Small intestine (tissue), 7 donors: ENCODE measurements around the gene ENGASE. TPM values are rescaled to one million over a fixed set of nuclear protein-coding genes. Genes with fewer than 3 reads are reported as not detected.

Experiments
- DNase-seq, 2 donors: peaks; one replicate each; pipeline versions ENCODE4 v3.0.0 to v3.0.0-alpha.2; 2013
- FAIRE-seq: peaks from 2 replicates; lab custom pipeline; 2012; peaks lifted over from hg19 to GRCh38; lab: Jason Lieb, UNC
- H3K27ac ChIP-seq, 3 donors: one replicate each; pipeline ENCODE4 v1.5.1; 2013; ENCODE audit warnings: low read length in 2 of 3, mild to moderate bottlenecking in 2 of 3, control low read depth in 1 of 3, inconsistent platforms in 1 of 3, low read depth in 1 of 3, moderate library complexity in 1 of 3
- H3K27me3 ChIP-seq, 3 donors: one replicate each; pipeline ENCODE4 v1.6.1; 2013; ENCODE audit warnings: low read length in 3 of 3, inconsistent platforms in 1 of 3; ENCODE audit not compliant: control insufficient read depth in 3 of 3, insufficient read depth in 3 of 3
- H3K36me3 ChIP-seq, 3 donors: one replicate each; pipeline ENCODE4 v1.6.1; 2013; ENCODE audit warnings: low read length in 3 of 3, inconsistent platforms in 1 of 3, low read depth in 1 of 3, mild to moderate bottlenecking in 1 of 3, moderate library complexity in 1 of 3; ENCODE audit not compliant: control insufficient read depth in 3 of 3, insufficient read depth in 2 of 3
- H3K4me1 ChIP-seq, 3 donors: one replicate each; pipeline ENCODE4 v1.6.1; 2013; ENCODE audit warnings: low read length in 2 of 3, inconsistent platforms in 1 of 3, low read depth in 1 of 3, mild to moderate bottlenecking in 1 of 3, moderate library complexity in 1 of 3; ENCODE audit not compliant: control insufficient read depth in 3 of 3, insufficient read depth in 2 of 3
- H3K4me3 ChIP-seq, 3 donors: one replicate each; pipeline ENCODE4 v1.5.1; 2013; ENCODE audit warnings: low read length in 3 of 3, control low read depth in 1 of 3, inconsistent platforms in 1 of 3, low read depth in 1 of 3, mild to moderate bottlenecking in 1 of 3, moderate library complexity in 1 of 3
- H3K9me3 ChIP-seq, 2 donors: one replicate each; pipeline ENCODE4 v1.6.1; 2013; ENCODE audit warnings: low read depth in 1 of 2, low read length in 1 of 2; ENCODE audit not compliant: control insufficient read depth in 2 of 2, insufficient read depth in 1 of 2
- WGBS, 3 donors: extraction: QIAGEN DNeasy Blood & Tissue Kit; methylation state at CpG; one replicate each; pipeline ENCODE4 v1.1.7; 2013; 5-methylcytosine and 5-hydroxymethylcytosine counted together
- polyA plus RNA-seq, 4 donors: library from polyadenylated mRNA; stranded (reverse) in 3 of 4; unstranded in 1 of 4; fragments of 200-250 nt in 3 of 4; fragments of 120-200 nt in 1 of 4; gene quantifications; one replicate each; pipeline versions ENCODE4 v1.2.1 to v1.2.3, GENCODE V29; 2013
- donor health status: healthy with polysubstance abuse.
- donor health status: control.
- donor health status: control.
- donor health status: Bipolar disorder and iron deficiency.
- donor health status: healthy.

Gene ENGASE
- polyA plus RNA-seq, 4 donors, result 17.6 to 87.9 (median 31.0) TPM

DNA sequence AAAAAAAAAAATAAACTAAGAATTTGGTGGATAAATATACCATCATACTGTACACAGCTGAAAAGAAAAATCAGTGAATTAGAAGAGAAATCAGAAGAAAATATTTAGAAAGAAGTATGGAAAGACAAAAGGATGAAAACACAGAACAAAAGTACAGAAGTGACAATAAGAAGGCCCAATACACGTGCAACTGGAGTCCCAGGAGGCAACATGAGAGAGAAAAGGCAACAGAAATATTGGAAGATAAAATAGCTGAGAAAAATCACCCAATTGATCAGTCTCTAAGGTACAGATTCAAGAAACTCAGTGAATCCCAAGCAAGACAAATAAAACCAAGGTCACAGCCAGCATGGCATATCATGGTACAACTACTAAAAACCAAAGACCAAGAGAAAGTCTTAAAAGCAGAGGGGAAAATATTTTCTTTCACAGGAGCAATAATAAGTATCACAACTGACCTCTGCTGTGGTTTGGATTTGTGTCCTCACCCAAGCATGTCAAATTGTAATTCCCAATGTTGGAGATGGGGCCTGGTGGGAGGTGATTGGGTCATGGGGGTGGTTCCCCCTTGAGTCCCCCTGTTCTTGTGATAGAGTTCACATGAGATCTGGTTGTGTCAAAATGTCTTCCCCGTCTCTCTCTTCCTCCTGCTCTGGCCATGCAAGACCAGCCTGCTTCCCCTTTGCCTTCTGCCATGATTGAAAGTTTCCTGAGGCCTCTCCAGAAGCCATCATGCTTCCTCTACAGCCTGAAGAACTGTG is 20.2 kb upstream of the ENGASE start:
- no peak overlapping the region for H3K27ac ChIP-seq
- H3K9me3 ChIP-seq, result peaks cover 0 to 16% of the 10 kb centered on the region in 2 donors
- FAIRE-seq (no peak), DNase-seq (no peak)
- H3K36me3 ChIP-seq, result no peaks in the 10 kb centered on the region
- H3K4me3 ChIP-seq, result no peak overlapping the region
- peaks cover 0 to 4% (median 0%) of the 10 kb centered on the region in 3 donors for H3K27me3 ChIP-seq
- no peaks in the 10 kb centered on the region for H3K4me1 ChIP-seq
- WGBS, 3 donors, result 71 to 80% (median 80%) methylated on average over 2 of the region's 2 CpGs

DNA sequence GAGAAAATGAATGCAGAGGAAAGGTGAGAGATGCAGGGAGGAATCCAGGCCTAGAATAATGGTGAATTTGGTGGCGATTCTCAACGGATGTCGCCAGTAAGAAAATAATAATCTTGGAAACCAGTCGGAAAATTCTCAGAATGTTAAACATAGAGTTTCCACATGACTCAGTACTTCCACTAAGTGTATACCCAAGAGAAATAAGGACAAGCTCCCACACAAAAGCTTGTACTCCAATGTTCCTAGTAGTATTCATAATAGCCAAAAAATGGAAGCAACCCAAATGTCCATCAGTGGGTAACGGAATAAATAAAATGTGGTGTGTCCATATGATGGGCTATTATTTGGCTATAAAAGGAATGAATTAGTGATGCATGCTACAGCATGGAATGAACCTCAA is 19.4 kb upstream of the ENGASE start:
- Histone ChIP-seq H3K36me3 (no peaks in the 10 kb centered on the region), H3K27ac (no peak overlapping the region), H3K27me3 (peaks cover 0 to 2% (median 0%) of the 10 kb centered on the region in 3 donors), H3K4me3 (no peak overlapping the region), H3K9me3 (peaks cover 0 to 16% of the 10 kb centered on the region in 2 donors), H3K4me1 (no peaks in the 10 kb centered on the region)
- FAIRE-seq, result no peak
- no peak for DNase-seq
- WGBS, 3 donors, result 89 to 95% (median 91%) methylated on average over 5 of the region's 5 CpGs

DNA sequence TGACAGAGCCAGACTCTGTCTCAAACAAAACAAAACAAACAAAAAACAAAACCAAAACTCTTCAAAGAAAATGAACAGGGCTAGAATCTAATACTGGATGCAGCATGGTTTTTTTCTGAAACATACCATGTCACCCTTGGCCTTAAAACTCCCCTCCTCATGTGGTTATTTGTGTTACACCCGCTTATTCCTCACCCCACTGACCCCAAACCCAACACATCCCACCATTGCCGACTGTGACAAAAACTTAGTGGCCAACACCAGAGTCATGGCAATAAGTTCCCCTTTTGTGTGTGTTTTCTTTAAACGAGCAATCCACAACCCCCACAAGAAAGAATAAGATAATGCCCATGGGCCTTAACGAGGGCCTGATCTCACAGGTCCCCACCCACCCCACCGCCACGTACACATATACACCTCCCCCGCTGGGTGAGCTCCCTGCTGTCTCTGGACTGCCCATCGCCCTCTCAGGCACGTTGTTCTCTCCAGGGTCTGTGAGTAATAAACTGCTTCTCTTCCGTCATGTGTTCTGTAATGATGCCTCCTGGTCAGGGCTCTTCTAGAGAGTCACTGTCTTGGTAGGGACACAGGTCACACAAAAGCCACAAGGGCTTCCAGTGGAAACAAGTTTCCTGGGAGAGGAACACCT is 16.8 kb upstream of the ENGASE start:
- no peaks in the 10 kb centered on the region for H3K4me1 ChIP-seq
- no peaks in the 10 kb centered on the region for H3K36me3 ChIP-seq
- peaks cover 0 to 2% (median 0%) of the 10 kb centered on the region in 3 donors for H3K27me3 ChIP-seq
- no peak overlapping the region for H3K4me3 ChIP-seq
- 72 to 84% (median 77%) methylated on average over 10 of the region's 10 CpGs for WGBS, 3 donors
- FAIRE-seq, result no peak
- DNase-seq, result no peak
- peaks cover 0 to 16% of the 10 kb centered on the region in 2 donors for H3K9me3 ChIP-seq
- H3K27ac ChIP-seq, result no peak overlapping the region

DNA sequence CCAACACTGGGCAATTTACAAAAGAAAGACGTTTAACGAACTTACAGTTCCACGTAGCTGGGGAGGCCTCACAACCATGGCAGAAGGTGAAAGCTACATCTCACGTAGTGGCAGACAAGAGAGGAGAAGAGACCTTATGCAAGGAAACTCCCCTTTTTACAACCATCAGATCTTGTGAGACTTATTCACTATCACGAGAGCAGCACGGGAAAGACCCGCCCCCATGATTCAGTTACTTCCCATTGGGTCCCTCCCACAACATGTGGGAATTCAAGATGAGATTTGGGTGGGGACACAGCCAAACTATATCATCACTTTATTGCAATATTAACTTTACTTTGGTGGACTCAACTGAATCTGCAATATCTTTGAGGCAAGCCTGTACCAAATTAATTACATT is 11.9 kb upstream of the ENGASE start:
- DNase-seq, result no peak
- no peak for FAIRE-seq
- 57 to 77% (median 74%) methylated on average over 7 of the region's 7 CpGs for whole genome bisulfite sequencing, 3 donors

DNA sequence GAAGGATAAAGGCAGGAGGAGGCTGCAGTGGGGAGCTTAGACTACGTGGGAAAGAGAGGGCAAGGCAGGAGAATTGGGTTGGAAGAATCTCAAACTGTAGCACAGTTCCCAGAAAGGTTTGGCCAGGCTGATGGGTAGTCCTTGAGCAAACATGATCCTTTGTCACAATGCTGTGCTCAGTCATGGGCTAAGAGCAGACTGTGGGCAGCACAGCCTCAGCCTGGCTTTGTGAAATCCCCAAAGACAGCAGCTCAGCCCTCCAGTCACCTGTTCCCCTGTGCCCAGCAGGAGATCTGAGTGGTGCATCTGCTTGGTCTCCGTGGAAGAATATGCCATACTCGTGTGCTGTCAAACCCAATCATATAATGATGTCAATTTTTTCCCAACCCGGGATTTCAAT is 10.6 kb upstream of the ENGASE start:
- FAIRE-seq, result no peak
- H3K4me3 ChIP-seq, result no peak overlapping the region
- DNase-seq, result no peak

More for the DNA sequence above, 11.9 kb upstream of the ENGASE start:
- Histone ChIP-seq H3K4me3 (no peak overlapping the region), H3K27ac (no peak overlapping the region), H3K9me3 (peaks cover 0 to 3% of the 10 kb centered on the region in 2 donors), H3K36me3 (no peaks in the 10 kb centered on the region), H3K27me3 (no peaks in the 10 kb centered on the region), H3K4me1 (no peaks in the 10 kb centered on the region)

GRCh38 chr17:79065105-79065670 is 9.4 kb upstream of the ENGASE start:
- Histone ChIP-seq H3K27ac (no peak overlapping the region), H3K36me3 (no peaks in the 10 kb centered on the region), H3K9me3 (no peaks in the 10 kb centered on the region), H3K4me1 (no peaks in the 10 kb centered on the region), H3K4me3 (no peak overlapping the region), H3K27me3 (no peaks in the 10 kb centered on the region)
- DNase-seq (peak; percentile 71 to 77), FAIRE-seq (no peak)
- WGBS, 3 donors, result 14 to 32% (median 21%) methylated on average over 10 of the region's 10 CpGs

More for the DNA sequence above, 10.6 kb upstream of the ENGASE start:
- no peaks in the 10 kb centered on the region for H3K9me3 ChIP-seq
- no peaks in the 10 kb centered on the region for H3K36me3 ChIP-seq
- H3K4me1 ChIP-seq, result no peaks in the 10 kb centered on the region
- H3K27ac ChIP-seq, result no peak overlapping the region
- 65 to 79% (median 66%) methylated on average over 4 of the region's 4 CpGs for WGBS, 3 donors
- H3K27me3 ChIP-seq, result no peaks in the 10 kb centered on the region

DNA sequence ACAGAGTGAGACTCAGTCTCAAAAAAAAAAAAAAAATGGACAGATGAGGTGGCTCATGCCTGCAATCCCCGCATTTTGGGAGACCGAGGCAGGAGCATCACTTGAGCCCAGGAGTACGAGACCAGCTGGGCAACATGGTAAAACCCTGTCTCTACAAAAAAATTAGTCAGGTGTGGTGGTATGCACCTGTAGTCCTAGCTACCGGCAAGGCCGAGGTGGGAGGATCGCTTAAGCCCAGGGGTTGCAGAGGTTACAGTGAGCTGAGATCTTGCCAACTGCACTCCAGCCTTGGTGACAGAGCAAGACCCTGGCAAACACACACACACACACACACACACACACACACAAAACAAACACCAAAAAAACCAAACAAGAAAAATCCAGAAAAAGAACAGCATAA is 7.7 kb upstream of the ENGASE start:
- Histone ChIP-seq H3K4me1 (no peaks in the 10 kb centered on the region), H3K36me3 (no peaks in the 10 kb centered on the region), H3K9me3 (no peaks in the 10 kb centered on the region), H3K27ac (no peak overlapping the region), H3K4me3 (no peak overlapping the region), H3K27me3 (no peaks in the 10 kb centered on the region)
- 89 to 95% (median 91%) methylated on average over 6 of the region's 6 CpGs for WGBS, 3 donors
- FAIRE-seq (no peak), DNase-seq (no peak)

- H3K9me3 ChIP-seq, result no peaks in the 10 kb centered on the region
- no peak overlapping the region for H3K27ac ChIP-seq
- peaks cover 0 to 22% (median 4%) of the 10 kb centered on the region in 3 donors for H3K4me1 ChIP-seq
- H3K27me3 ChIP-seq, result no peaks in the 10 kb centered on the region
- 89 to 93% (median 90%) methylated on average over 9 of the region's 9 CpGs for WGBS, 3 donors
- FAIRE-seq, result no peak
- DNase-seq, result no peak
- no peaks in the 10 kb centered on the region for H3K36me3 ChIP-seq
- no peak overlapping the region for H3K4me3 ChIP-seq
These were observed 4.3 kb upstream of the ENGASE start for GRCh38 chr17:79070266-79070880.
